GM12878 (cell line): ENCODE data around the gene LRRTM3. TPM values are rescaled to one million over a fixed set of nuclear protein-coding genes. Genes with fewer than 3 reads are reported as not detected.

Source experiments
- ATAC-seq: fragments of 200-7000 bp; cut with Tn5 transposase; 3 replicates; pipeline ENCODE4 v1.9.1; 2020; ENCODE audit warnings: mild to moderate bottlenecking, moderate library complexity
- BruUV-seq: library from RNA; stranded (reverse); fragments of 400-500 nt; replicated peaks from 2 replicates; lab custom pipeline; 2021; lab: Mats Ljungman, UMichigan
- CTCF ChIA-PET: fragments of 300-600 bp; sonication (Branson Sonifier 250); formaldehyde crosslinking; extraction: SDS; loops from one replicate; lab custom pipeline; 2021; ENCODE audit warnings: inconsistent platforms; lab: Yijun Ruan, JAX
- POLR2A ChIA-PET: fragments of 350-600 bp; formaldehyde crosslinking; extraction: SDS; loops from one replicate; lab custom pipeline; 2021; ENCODE audit warnings: inconsistent platforms; lab: Charles Lee
- RAD21 ChIA-PET: fragments of 300-600 bp; sonication (Branson Sonifier 250); formaldehyde crosslinking; loops from one replicate; lab custom pipeline; 2023; ENCODE audit warnings: antibody characterized with exemption; ENCODE audit not compliant: unreplicated experiment; lab: Charles Lee
- SMC1A ChIA-PET: fragments of 300-600 bp; sonication (Branson Sonifier 250); formaldehyde crosslinking; loops from one replicate; lab custom pipeline; 2023; ENCODE audit not compliant: unreplicated experiment, uncharacterized antibody; lab: Charles Lee
- DNase-seq: peaks from one replicate; pipeline ENCODE4 v3.0.0-alpha.2; 2011; ENCODE audit warnings: low read depth, low spot score
- FAIRE-seq: peaks from 3 replicates; lab custom pipeline; 2011; peaks lifted over from hg19 to GRCh38; lab: Jason Lieb, UNC
- H2AFZ ChIP-seq: 2 replicates; pipeline ENCODE4 v1.6.0; 2011; ENCODE audit warnings: low read depth, low read length, control low read depth; ENCODE audit not compliant: control insufficient read depth
- H3K27ac ChIP-seq: 2 replicates; pipeline ENCODE4 v1.5.1; 2011; ENCODE audit warnings: control low read depth; ENCODE audit not compliant: control insufficient read depth, insufficient read depth
- H3K27me3 ChIP-seq, 2 experiments: replicated peaks in 1 of 2; 2 replicates each; pipeline versions ENCODE4 v1.6.0 to v1.6.1; 2011; ENCODE audit warnings: low read length in 1 of 2; ENCODE audit not compliant: control insufficient read depth in 2 of 2, insufficient read depth in 2 of 2
- H3K36me3 ChIP-seq, 2 experiments: 2 replicates each; pipeline ENCODE4 v1.5.1; 2011; ENCODE audit warnings: low read length in 1 of 2; ENCODE audit not compliant: control insufficient read depth in 2 of 2, insufficient read depth in 2 of 2
- H3K4me1 ChIP-seq: 2 replicates; pipeline ENCODE4 v1.6.1; 2011; ENCODE audit warnings: mild to moderate bottlenecking, low read length, moderate library complexity, mixed read lengths; ENCODE audit not compliant: control insufficient read depth, insufficient read depth
- H3K4me2 ChIP-seq: 2 replicates; pipeline ENCODE4 v1.6.0; 2011; ENCODE audit warnings: control low read depth; ENCODE audit not compliant: control insufficient read depth, insufficient read depth
- H3K4me3 ChIP-seq: fragments of 200-600 bp; sonication (generic); 2 replicates; pipeline ENCODE4 v1.5.1; 2016
- H3K79me2 ChIP-seq: 2 replicates; pipeline ENCODE4 v1.6.0; 2011; ENCODE audit warnings: low read length; ENCODE audit not compliant: control insufficient read depth, insufficient read depth
- H3K9ac ChIP-seq: 2 replicates; pipeline ENCODE4 v1.8.0; 2011; ENCODE audit warnings: low read length, control low read depth, mixed read lengths; ENCODE audit not compliant: control insufficient read depth, insufficient read depth
- H3K9me3 ChIP-seq: replicated peaks from 3 replicates; pipeline ENCODE4 v1.5.1; 2011; ENCODE audit warnings: mild to moderate bottlenecking, low read length; ENCODE audit not compliant: control insufficient read depth, insufficient read depth
- H4K20me1 ChIP-seq: 2 replicates; pipeline ENCODE4 v1.6.0; 2011; ENCODE audit not compliant: control insufficient read depth, insufficient read depth
- BCL11A ChIP-seq: IDR thresholded peaks from 2 replicates; pipeline ENCODE4 v1.6.1; 2011; ENCODE audit warnings: low read depth, low read length
- IRF4 ChIP-seq: IDR thresholded peaks from 2 replicates; pipeline ENCODE4 v1.6.1; 2011; ENCODE audit warnings: low read depth, low read length
- PBX3 ChIP-seq: IDR thresholded peaks from 2 replicates; pipeline ENCODE4 v1.6.1; 2011; ENCODE audit warnings: mild to moderate bottlenecking, low read depth, low read length, moderate library complexity; ENCODE audit not compliant: insufficient replicate concordance
- POLR2A ChIP-seq: IDR thresholded peaks from 2 replicates; pipeline ENCODE4 v1.6.1; 2011; ENCODE audit warnings: low read depth, mild to moderate bottlenecking, low read length
- SIX5 ChIP-seq: IDR thresholded peaks from 2 replicates; pipeline ENCODE4 v1.6.1; 2011; ENCODE audit warnings: mild to moderate bottlenecking, low read depth, low read length, moderate library complexity; ENCODE audit not compliant: severe bottlenecking
- SMAD5 ChIP-seq: IDR thresholded peaks from 2 replicates; pipeline ENCODE4 v1.6.1; 2016; ENCODE audit warnings: antibody characterized with exemption, low read depth
- SRF ChIP-seq, 2 experiments: IDR thresholded peaks; 2 replicates each; pipeline ENCODE4 v1.6.1; 2011; ENCODE audit warnings: low read depth in 2 of 2, low read length in 2 of 2, mild to moderate bottlenecking in 1 of 2, moderate library complexity in 1 of 2
- STAT1 ChIP-seq: fragments of 450-650 bp; conservative IDR thresholded peaks from 2 replicates; pipeline ENCODE4 v1.6.1; 2014; ENCODE audit warnings: antibody characterized with exemption, mild to moderate bottlenecking
- ZNF384 ChIP-seq: IDR thresholded peaks from 2 replicates; pipeline ENCODE4 v1.6.1; 2012; ENCODE audit warnings: low read depth, mild to moderate bottlenecking, low read length, improper control_type of control experiment, borderline replicate concordance
- WGBS: methylation state at CpG from one replicate; pipeline ENCODE4 v1.1.6; 2016; ENCODE audit warnings: low lambda C conversion rate; ENCODE audit not compliant: insufficient replicate concordance, insufficient coverage; ENCODE audit errors: missing lambda C conversion rate; 5-methylcytosine and 5-hydroxymethylcytosine counted together
- in situ Hi-C: fragments of 300-500 bp; cut with MboI; formaldehyde crosslinking; loops from 9 replicates; pipeline ENCODE4 v1.14.3; 2018; ENCODE audit warnings: mixed read lengths
- intact Hi-C: fragments of 100-400 bp; cut with micrococcal nuclease; formaldehyde crosslinking; loops from one replicate; pipeline ENCODE4 v1.14.2; 2022; ENCODE audit not compliant: unreplicated experiment
- polyA plus RNA-seq, 11 experiments: library from polyadenylated mRNA; depleted of rRNA in 4 of 11; unstranded in 6 of 11; stranded (reverse) in 5 of 11; fragments of >200 nt; fragmentation: Nextera tagmentation in 4 of 11; fragmentation: Illumina TruSeq in 1 of 11; extraction: Ambion mirVana in 4 of 11; extraction: Trizol in 1 of 11; gene quantifications; 1 replicate in 1 of 11; 2 replicates in 10 of 11; pipeline versions ENCODE4 v1.2.1 to v1.2.3, GENCODE V29; 2011 to 2016; ENCODE audit warnings: inconsistent platforms in 2 of 11, missing spikeins in 2 of 11, low read depth in 1 of 11
- total RNA-seq, 4 experiments: library from RNA; depleted of rRNA in 3 of 4; stranded (reverse); fragments of >200 nt in 3 of 4; fragmentation: Illumina TruSeq in 1 of 4; extraction: Trizol in 1 of 4; gene quantifications; 2 replicates each; pipeline versions ENCODE4 v1.2.1 to v1.2.3, GENCODE V29; 2013 to 2021
- TF ChIP-seq, protein P1 (sequence below): fragments of 450-650 bp; IDR thresholded peaks from 2 replicates; pipeline ENCODE4 v1.6.1; 2017; ENCODE audit warnings: mild to moderate bottlenecking
- TF ChIP-seq, protein P2 (sequence below): IDR thresholded peaks from 2 replicates; pipeline ENCODE4 v1.6.1; 2011; ENCODE audit warnings: borderline replicate concordance, low read depth, mild to moderate bottlenecking, moderate library complexity, low read length; ENCODE audit not compliant: insufficient read depth, poor library complexity, severe bottlenecking

The LRRTM3 gene
- total and polyA plus RNA-seq, 10 of the 15 experiments (the other 5 are each of a cell fraction or from before 2014, with no cell fraction given), result not detected

DNA sequence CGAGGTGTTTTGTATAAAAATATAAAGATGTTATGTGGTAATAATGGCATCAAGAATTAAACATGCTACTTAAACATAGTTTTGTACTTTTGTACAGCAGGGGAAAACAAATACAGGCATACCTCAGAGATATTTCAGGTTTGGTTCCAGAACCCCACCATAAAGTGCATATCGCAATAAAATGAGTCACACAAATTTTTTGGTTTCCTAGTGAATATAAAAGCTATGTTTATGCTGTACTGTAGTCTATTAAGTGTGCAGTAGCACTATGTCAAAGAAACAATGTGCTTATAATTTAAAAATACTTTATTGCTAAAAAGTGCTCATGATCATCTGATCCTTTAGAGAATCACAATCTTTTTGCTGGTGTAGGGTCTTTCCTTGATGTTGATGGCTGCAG lies 17.8 kb downstream of the LRRTM3 start:
- Histone ChIP-seq H3K9me3 (no peaks in the 10 kb centered on the region), H3K9ac (no peak overlapping the region), H3K4me2 (no peak overlapping the region), H3K36me3 (no peaks in the 10 kb centered on the region), H3K27ac (no peak overlapping the region), H3K79me2 (no peaks in the 10 kb centered on the region), H4K20me1 (no peaks in the 10 kb centered on the region), H3K27me3 (no peaks in the 10 kb centered on the region), H3K4me3 (no peak overlapping the region), H3K4me1 (no peaks in the 10 kb centered on the region), H2AFZ (no peak overlapping the region)
- in situ Hi-C loops, result no loop called here
- RAD21 ChIA-PET, result interaction anchor here (0.9 to 1.4 kb wide), 2 partner anchors 10 to 578 kb away, joined by 3 read pairs; no protein-coding TSS in a partner anchor
- FAIRE-seq (no peak), ATAC-seq (no peak), DNase-seq (no peak)
- POLR2A ChIA-PET, result no interaction called here
- 31% methylated on average over 2 of the region's 2 CpGs for WGBS
- CTCF ChIA-PET, result no interaction called here
- intact Hi-C loops, result no loop called here
- SMC1A ChIA-PET, result no interaction called here
- TF ChIP-seq SIX5 (no peak), POLR2A (no peak), SMAD5 (no peak), BCL11A (no peak), PBX3 (no peak), IRF4 (no peak), STAT1 (no peak), ZNF384 (no peak), SRF (IDR thresholded peaks at IDR 0.05; ENCODE audit: low read depth in 2 of 2, low read length in 2 of 2) (no peak)
- TF ChIP-seq, protein P1, sequence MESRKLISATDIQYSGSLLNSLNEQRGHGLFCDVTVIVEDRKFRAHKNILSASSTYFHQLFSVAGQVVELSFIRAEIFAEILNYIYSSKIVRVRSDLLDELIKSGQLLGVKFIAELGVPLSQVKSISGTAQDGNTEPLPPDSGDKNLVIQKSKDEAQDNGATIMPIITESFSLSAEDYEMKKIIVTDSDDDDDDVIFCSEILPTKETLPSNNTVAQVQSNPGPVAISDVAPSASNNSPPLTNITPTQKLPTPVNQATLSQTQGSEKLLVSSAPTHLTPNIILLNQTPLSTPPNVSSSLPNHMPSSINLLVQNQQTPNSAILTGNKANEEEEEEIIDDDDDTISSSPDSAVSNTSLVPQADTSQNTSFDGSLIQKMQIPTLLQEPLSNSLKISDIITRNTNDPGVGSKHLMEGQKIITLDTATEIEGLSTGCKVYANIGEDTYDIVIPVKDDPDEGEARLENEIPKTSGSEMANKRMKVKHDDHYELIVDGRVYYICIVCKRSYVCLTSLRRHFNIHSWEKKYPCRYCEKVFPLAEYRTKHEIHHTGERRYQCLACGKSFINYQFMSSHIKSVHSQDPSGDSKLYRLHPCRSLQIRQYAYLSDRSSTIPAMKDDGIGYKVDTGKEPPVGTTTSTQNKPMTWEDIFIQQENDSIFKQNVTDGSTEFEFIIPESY, result no peak
- TF ChIP-seq, protein P2, sequence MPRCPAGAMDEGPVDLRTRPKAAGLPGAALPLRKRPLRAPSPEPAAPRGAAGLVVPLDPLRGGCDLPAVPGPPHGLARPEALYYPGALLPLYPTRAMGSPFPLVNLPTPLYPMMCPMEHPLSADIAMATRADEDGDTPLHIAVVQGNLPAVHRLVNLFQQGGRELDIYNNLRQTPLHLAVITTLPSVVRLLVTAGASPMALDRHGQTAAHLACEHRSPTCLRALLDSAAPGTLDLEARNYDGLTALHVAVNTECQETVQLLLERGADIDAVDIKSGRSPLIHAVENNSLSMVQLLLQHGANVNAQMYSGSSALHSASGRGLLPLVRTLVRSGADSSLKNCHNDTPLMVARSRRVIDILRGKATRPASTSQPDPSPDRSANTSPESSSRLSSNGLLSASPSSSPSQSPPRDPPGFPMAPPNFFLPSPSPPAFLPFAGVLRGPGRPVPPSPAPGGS, result no peak
- BruUV-seq, result no TSS peak
